Nephron progenitor cell (in vitro differentiated cells): ENCODE measurements around the gene UBASH3B.
A peak's percentile ranks its signal among the peaks of the same experiment; 100 is the strongest.

Experiments
- DNase-seq: peaks from one replicate; pipeline ENCODE4 v3.0.0; 2021
- H3K27ac Mint-ChIP-seq: 2 replicates; pipeline ENCODE4 v1.8.0; 2021; ENCODE audit warnings: mild to moderate bottlenecking, moderate library complexity, mixed read lengths
- H3K27me3 Mint-ChIP-seq: 2 replicates; pipeline ENCODE4 v1.8.0; 2021; ENCODE audit warnings: mild to moderate bottlenecking, low read depth, mixed read lengths; ENCODE audit not compliant: poor library complexity
- H3K36me3 Mint-ChIP-seq: 2 replicates; pipeline ENCODE4 v1.8.0; 2021; ENCODE audit warnings: low read depth, mixed read lengths
- H3K4me1 Mint-ChIP-seq: 2 replicates; pipeline ENCODE4 v1.8.0; 2021; ENCODE audit warnings: mixed read lengths
- H3K4me3 Mint-ChIP-seq: 2 replicates; pipeline ENCODE4 v1.8.0; 2021; ENCODE audit warnings: mild to moderate bottlenecking, moderate library complexity, mixed read lengths
- H3K9me3 Mint-ChIP-seq: 2 replicates; pipeline ENCODE4 v1.8.0; 2021; ENCODE audit warnings: mild to moderate bottlenecking, moderate library complexity, mixed read lengths
- TF ChIP-seq, protein P1 (sequence below): fragments of 200-600 bp; sonication (generic); IDR thresholded peaks from 2 replicates; pipeline ENCODE4 v1.5.0; 2021; ENCODE audit warnings: antibody characterized with exemption

UBASH3B gene

DNA sequence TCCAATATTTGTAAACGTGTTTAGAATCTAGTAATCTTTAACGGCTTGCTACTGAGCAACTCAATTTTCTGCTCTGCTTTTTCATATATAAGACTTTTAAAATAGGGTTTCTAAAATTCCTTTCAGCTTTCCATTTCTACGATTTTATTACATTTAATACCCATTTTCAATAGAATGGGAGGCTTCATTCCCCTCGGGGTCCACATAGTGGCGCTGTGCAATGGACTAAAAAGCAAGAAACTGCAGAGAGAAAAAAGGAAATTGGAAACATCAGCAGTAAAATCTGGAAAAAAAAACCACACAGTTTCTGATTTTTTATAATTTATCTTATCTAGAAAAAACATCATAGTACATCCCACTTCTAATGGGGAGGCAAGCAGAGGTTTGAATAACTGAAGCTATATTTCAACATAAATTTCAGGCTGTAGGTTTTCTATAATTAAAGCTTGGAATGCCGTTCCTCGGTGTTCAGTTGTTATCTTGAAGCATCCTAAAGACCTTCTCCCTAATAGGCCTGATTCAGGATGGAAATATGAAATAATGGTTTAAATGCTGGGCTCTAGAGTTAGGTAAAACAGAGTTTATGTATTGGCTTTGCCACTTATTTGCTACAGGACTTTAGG is 208.3 kb downstream of the UBASH3B start:
- Mint-ChIP-seq H3K4me3 (no peak overlapping the region), H3K4me1 (peaks cover 14% of the 10 kb centered on the region), H3K36me3 (no peaks in the 10 kb centered on the region), H3K9me3 (no peaks in the 10 kb centered on the region), H3K27me3 (peaks cover 18% of the 10 kb centered on the region), H3K27ac (no peak overlapping the region)
- peak; percentile 49 for DNase-seq
- TF ChIP-seq, protein P1, sequence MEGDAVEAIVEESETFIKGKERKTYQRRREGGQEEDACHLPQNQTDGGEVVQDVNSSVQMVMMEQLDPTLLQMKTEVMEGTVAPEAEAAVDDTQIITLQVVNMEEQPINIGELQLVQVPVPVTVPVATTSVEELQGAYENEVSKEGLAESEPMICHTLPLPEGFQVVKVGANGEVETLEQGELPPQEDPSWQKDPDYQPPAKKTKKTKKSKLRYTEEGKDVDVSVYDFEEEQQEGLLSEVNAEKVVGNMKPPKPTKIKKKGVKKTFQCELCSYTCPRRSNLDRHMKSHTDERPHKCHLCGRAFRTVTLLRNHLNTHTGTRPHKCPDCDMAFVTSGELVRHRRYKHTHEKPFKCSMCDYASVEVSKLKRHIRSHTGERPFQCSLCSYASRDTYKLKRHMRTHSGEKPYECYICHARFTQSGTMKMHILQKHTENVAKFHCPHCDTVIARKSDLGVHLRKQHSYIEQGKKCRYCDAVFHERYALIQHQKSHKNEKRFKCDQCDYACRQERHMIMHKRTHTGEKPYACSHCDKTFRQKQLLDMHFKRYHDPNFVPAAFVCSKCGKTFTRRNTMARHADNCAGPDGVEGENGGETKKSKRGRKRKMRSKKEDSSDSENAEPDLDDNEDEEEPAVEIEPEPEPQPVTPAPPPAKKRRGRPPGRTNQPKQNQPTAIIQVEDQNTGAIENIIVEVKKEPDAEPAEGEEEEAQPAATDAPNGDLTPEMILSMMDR = peak; percentile 93
